K562 treated with DMSO at 1 percent for 48 hours (cell line): ENCODE data around the gene KIF25. TPM values are rescaled to one million over a fixed set of nuclear protein-coding genes. Genes with fewer than 3 reads are reported as not detected.

Experiments used
- total RNA-seq: library from RNA; unstranded; fragments of 300-600 nt; gene quantifications from 2 replicates; pipeline ENCODE4 v1.2.3, GENCODE V29; 2022; ENCODE audit warnings: low replicate concordance; ENCODE audit errors: extremely low read depth

The KIF25 gene
- not detected in 2 replicates for total RNA-seq

GRCh38 chr6:167997642-167998041 lies at the start of gene KIF25:
Gene KIF25, plus strand, starts transcription at chr6:167997671. Its CDS starts 31,915 bp downstream, at chr6:168029586.

GRCh38 chr6:168078943-168079405 lies 81.5 kb downstream of the KIF25 start, which contains the start of gene FRMD1:
Gene FRMD1, minus strand, starts transcription at chr6:168079212. Its CDS starts 118 bp downstream, at chr6:168079094.

Other genes starting within 250 kb of the KIF25 start
- not detected in 2 replicates for gene AFDN, start 170.8 kb upstream of the KIF25 start, total RNA-seq
- not detected in 2 replicates for gene FRMD1, start 81.5 kb downstream of the KIF25 start, total RNA-seq